GM21737 (cell line): Measurements from ENCODE around the gene HNRNPH3.

ENCODE experiments used
- ATAC-seq: cut with Tn5 transposase; IDR thresholded peaks from one replicate; pipeline ENCODE4 v1.9.1; 2021; ENCODE audit warnings: mild to moderate bottlenecking, moderate library complexity; ENCODE audit not compliant: unreplicated experiment

Gene HNRNPH3

GRCh38 chr10:68371604-68372003, 39.7 kb downstream of the HNRNPH3 start:
- ATAC-seq, result no peak

- no peak for ATAC-seq
These were observed 53.9 kb downstream of the HNRNPH3 start for GRCh38 chr10:68385740-68386139.
